ENCODE measurements around the gene ADM2. TPM values are rescaled to one million over a fixed set of nuclear protein-coding genes. Genes with fewer than 3 reads are reported as not detected.

ADM2 gene
- total RNA-seq, 1 experiment from 2014 or later: 10.5 TPM

DNA sequence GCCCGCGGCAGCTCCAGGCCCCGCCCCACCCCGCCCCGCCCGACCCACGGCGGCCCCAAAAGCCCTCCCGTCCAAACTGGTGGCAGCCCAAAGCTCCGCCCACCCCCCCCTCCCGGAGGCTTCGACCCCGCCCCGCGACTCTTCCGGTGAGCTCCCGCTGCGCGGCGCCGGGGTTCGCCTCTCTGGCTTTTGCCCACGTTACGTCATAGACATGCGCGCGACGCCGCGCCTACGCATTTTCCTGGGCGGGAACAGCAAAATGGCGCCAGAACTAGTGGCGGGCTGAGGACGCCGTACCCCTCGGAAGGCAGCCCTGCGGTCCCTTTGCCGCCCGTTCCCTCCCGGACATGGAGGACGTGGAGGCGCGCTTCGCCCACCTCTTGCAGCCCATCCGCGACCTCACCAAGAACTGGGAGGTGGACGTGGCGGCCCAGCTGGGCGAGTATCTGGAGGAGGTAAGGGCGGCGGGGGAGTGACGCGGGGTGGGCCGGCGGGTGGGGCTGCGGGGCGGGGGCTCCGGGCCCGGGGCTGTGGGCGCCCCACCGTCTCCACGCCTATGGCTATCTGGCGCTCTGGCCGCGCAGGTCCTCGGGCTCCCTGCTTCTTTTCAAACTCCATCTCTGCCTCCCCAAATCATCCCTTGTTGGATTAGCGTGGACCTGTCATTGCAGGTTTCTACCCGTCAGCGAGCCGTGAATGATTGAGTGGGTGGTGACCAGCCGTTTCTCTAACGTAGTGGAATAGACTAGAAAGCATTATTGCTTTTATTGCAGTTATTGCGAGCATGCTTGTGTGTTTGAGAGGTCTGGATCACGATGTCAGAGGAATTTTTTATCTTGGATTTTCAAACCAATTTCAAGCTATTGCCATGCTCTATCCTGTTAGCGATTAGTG, 26.9 kb downstream of the ADM2 start, which contains the start of gene NCAPH2:
TSS of gene NCAPH2 (plus strand) at position 234 of the 894 bp plus-strand sequence. CDS start at position 348, 114 bp downstream.
- Histone ChIP-seq H2AFZ (peak within 1 kb of the TSS; percentile 94), H3K9me3 (ENCODE audit: insufficient read depth, low read depth) (no peaks in the 10 kb centered on the region), H3K79me2 (ENCODE audit: low read depth) (peaks cover 53% of the 10 kb centered on the region), H3F3A (ENCODE audit: insufficient read depth, low read depth) (no peaks in the 10 kb centered on the region), H4K20me1 (ENCODE audit: insufficient read depth) (peaks cover 8% of the 10 kb centered on the region), H3K4me3 (peak within 1 kb of the TSS; percentile 97), H3K4me2 (peak within 1 kb of the TSS; percentile 94), H3K27ac (peak within 1 kb of the TSS; percentile 48), H3K4me1 (replicated peaks; ENCODE audit: insufficient read depth) (peaks cover 19% of the 10 kb centered on the region), H3K27me3 (ENCODE audit: insufficient read depth, low read depth) (no peaks in the 10 kb centered on the region), H3K36me3 (ENCODE audit: low read depth) (0 out of 2 replicates have a peak, but pooled peaks cover 5% of the 10 kb centered on the region), H3K9me2 (ENCODE audit: insufficient read depth) (no peaks in the 10 kb centered on the region)
- CTCF ChIA-PET: interaction anchor here (0.6 to 1.1 kb wide), 6 partner anchors 17 to 90 kb away, joined by 4 to 8 read pairs (median 6); partner anchors contain the start of genes SCO2 and SYCE3
- peak; percentile 93 to 94 for DNase-seq
- POLR2A ChIA-PET (ENCODE audit: unreplicated experiment): interaction anchor here (0.5 to 1.1 kb wide), 10 partner anchors 17 to 215 kb away, joined by 3 to 27 read pairs (median 6); partner anchors contain the start of genes CHKB and SCO2
- no peak for TF ChIP-seq EZH2 (IDR thresholded peaks at IDR 0.05; ENCODE audit: low read depth)
- TF ChIP-seq CTCF (conservative IDR thresholded peaks at IDR 0.05): no peak
- intact Hi-C loops (cut with micrococcal nuclease; ENCODE audit: unreplicated experiment): loop anchor here (1.0 to 5.0 kb wide), 4 partner anchors 17 to 166 kb away; partner anchors contain the start of genes CHKB, PPP6R2, SBF1 and SCO2
- no TSS peak for BruUV-seq (replicated peaks)

- peak overlapping the region; percentile 48; the same call in 1 of the 2 replicates for H3K27ac ChIP-seq
- BruUV-seq (replicated peaks): TSS peak; percentile 34
- peaks cover 8% of the 10 kb centered on the region for H4K20me1 ChIP-seq (ENCODE audit: insufficient read depth)
- POLR2A ChIA-PET (ENCODE audit: unreplicated experiment): no interaction called here
- H3K9me2 ChIP-seq (ENCODE audit: insufficient read depth): no peaks in the 10 kb centered on the region
- intact Hi-C loops (cut with micrococcal nuclease; ENCODE audit: unreplicated experiment): loop anchor here (1.0 to 5.0 kb wide), 4 partner anchors 16 to 167 kb away; partner anchors contain the start of genes CHKB, PPP6R2, SBF1 and SCO2
- CTCF ChIA-PET: interaction anchor here (1.1 kb wide), 1 partner anchor 17 kb away, joined by 4 read pairs; the partner anchor contains the start of gene SCO2
- peaks cover 19% of the 10 kb centered on the region for H3K4me1 ChIP-seq (replicated peaks; ENCODE audit: insufficient read depth)
- H3K4me2 ChIP-seq: peak overlapping the region; percentile 93
- TF ChIP-seq EZH2 (IDR thresholded peaks at IDR 0.05; ENCODE audit: low read depth) (no peak), CTCF (conservative IDR thresholded peaks at IDR 0.05) (no peak)
- no peaks in the 10 kb centered on the region for H3K27me3 ChIP-seq (ENCODE audit: insufficient read depth, low read depth)
- 0 out of 2 replicates have a peak, but pooled peaks cover 5% of the 10 kb centered on the region for H3K36me3 ChIP-seq (ENCODE audit: low read depth)
- no peak for DNase-seq
- no peaks in the 10 kb centered on the region for H3K9me3 ChIP-seq (ENCODE audit: insufficient read depth, low read depth)
- peaks cover 60% of the 10 kb centered on the region for H3K79me2 ChIP-seq (ENCODE audit: low read depth)
- H3K4me3 ChIP-seq: peak overlapping the region; percentile 68
- H3F3A ChIP-seq (ENCODE audit: insufficient read depth, low read depth): no peaks in the 10 kb centered on the region
- H2AFZ ChIP-seq: peak overlapping the region; percentile 88; the same call in 1 of the 2 replicates
Observed at GRCh38 chr22:50508897-50509296, 27.6 kb downstream of the ADM2 start.

DNA sequence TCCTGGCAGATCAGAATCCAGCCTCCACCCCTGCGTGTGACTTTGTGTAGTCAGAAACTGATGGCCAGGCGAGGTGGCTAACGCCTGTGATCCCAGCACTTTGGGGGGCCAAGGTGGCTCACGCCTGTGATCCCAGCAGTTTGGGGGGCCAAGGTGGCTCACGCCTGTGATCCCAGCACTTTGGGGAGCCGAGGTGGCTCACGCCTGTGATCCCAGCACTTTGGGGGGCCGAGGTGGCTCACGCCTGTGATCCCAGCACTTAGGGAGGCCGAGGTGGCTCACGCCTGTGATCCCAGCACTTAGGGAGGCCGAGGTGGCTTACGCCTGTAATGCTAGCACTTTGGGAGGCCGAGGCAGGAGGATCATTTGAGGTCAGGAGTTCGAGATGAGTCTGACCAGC, 31.8 kb downstream of the ADM2 start:
- BruUV-seq (replicated peaks): no TSS peak
- POLR2A ChIA-PET (ENCODE audit: unreplicated experiment): interaction anchor here (0.6 kb wide), 1 partner anchor 13 kb away, joined by 4 read pairs; no protein-coding TSS in a partner anchor

More for the DNA sequence above, 31.8 kb downstream of the ADM2 start:
- no peaks in the 10 kb centered on the region for H3K9me3 ChIP-seq (ENCODE audit: insufficient read depth, low read depth)
- H3K4me1 ChIP-seq (replicated peaks; ENCODE audit: insufficient read depth): peaks cover 12% of the 10 kb centered on the region
- peaks cover 7% of the 10 kb centered on the region; the same call in 1 of the 2 replicates for H3K36me3 ChIP-seq (ENCODE audit: low read depth)
- no peaks in the 10 kb centered on the region; the same call in 1 of the 2 replicates for H3F3A ChIP-seq (ENCODE audit: insufficient read depth, low read depth)
- no peak for DNase-seq
- peaks cover 24% of the 10 kb centered on the region for H4K20me1 ChIP-seq (ENCODE audit: insufficient read depth)
- no peak overlapping the region for H3K4me2 ChIP-seq
- no peak overlapping the region for H3K27ac ChIP-seq
- no peaks in the 10 kb centered on the region for H3K9me2 ChIP-seq (ENCODE audit: insufficient read depth)
- no peak overlapping the region for H2AFZ ChIP-seq
- TF ChIP-seq CTCF (conservative IDR thresholded peaks at IDR 0.05) (no peak), EZH2 (IDR thresholded peaks at IDR 0.05; ENCODE audit: low read depth) (no peak)
- no peaks in the 10 kb centered on the region for H3K27me3 ChIP-seq (ENCODE audit: insufficient read depth, low read depth)
- intact Hi-C loops (cut with micrococcal nuclease; ENCODE audit: unreplicated experiment): no loop called here
- peaks cover 74% of the 10 kb centered on the region for H3K79me2 ChIP-seq (ENCODE audit: low read depth)
- CTCF ChIA-PET: no interaction called here
- no peak overlapping the region for H3K4me3 ChIP-seq
